CD8-positive, alpha-beta memory T cell (primary cell): ENCODE measurements around the gene DST. TPM values are rescaled to one million over a fixed set of nuclear protein-coding genes. Genes with fewer than 3 reads are reported as not detected.

Experiments used
- CTCF ChIA-PET: fragments of 350-600 bp; sonication (Branson Sonifier 250); formaldehyde crosslinking; loops from one replicate; lab custom pipeline; 2021; ENCODE audit warnings: antibody characterized with exemption; lab: Charles Lee
- POLR2A ChIA-PET: fragments of 350-600 bp; sonication (Branson Sonifier 250); formaldehyde crosslinking; loops from one replicate; lab custom pipeline; 2021; ENCODE audit warnings: antibody characterized with exemption; lab: Charles Lee
- DNase-seq, 5 donors: peaks; one replicate each; pipeline versions ENCODE4 v3.0.0 to v3.0.0-alpha.2; 2020 to 2022; ENCODE audit warnings: mixed read lengths in 1 of 5
- H3K27ac ChIP-seq: one replicate; pipeline ENCODE4 v1.7.0; 2013; ENCODE audit warnings: low read depth, mild to moderate bottlenecking, low read length, moderate library complexity
- H3K27me3 ChIP-seq: 2 replicates; pipeline ENCODE4 v1.7.0; 2013; ENCODE audit warnings: low read length, mild to moderate bottlenecking; ENCODE audit not compliant: insufficient read depth, poor library complexity, severe bottlenecking
- H3K36me3 ChIP-seq: 2 replicates; pipeline ENCODE4 v1.7.0; 2013; ENCODE audit warnings: mild to moderate bottlenecking, low read length, moderate library complexity; ENCODE audit not compliant: insufficient read depth
- H3K4me1 ChIP-seq: 2 replicates; pipeline ENCODE4 v1.7.0; 2013; ENCODE audit warnings: mild to moderate bottlenecking, low read length, moderate library complexity; ENCODE audit not compliant: insufficient read depth
- H3K4me3 ChIP-seq: 2 replicates; pipeline ENCODE4 v1.7.0; 2013; ENCODE audit warnings: mild to moderate bottlenecking, low read length
- H3K9me3 ChIP-seq: 2 replicates; pipeline ENCODE4 v1.7.0; 2013; ENCODE audit warnings: mild to moderate bottlenecking, low read length
- H3K27ac Mint-ChIP-seq, 8 donors: one replicate each; pipeline ENCODE4 v1.8.0; 2020 to 2021; ENCODE audit warnings: mixed read lengths in 8 of 8, mild to moderate bottlenecking in 6 of 8, inconsistent platforms in 3 of 8, moderate library complexity in 3 of 8
- H3K27me3 Mint-ChIP-seq, 2 donors: one replicate each; pipeline ENCODE4 v1.8.0; 2020 to 2021; ENCODE audit warnings: mixed read lengths in 2 of 2, mild to moderate bottlenecking in 1 of 2, moderate library complexity in 1 of 2
- H3K36me3 Mint-ChIP-seq, 3 donors: one replicate each; pipeline ENCODE4 v1.8.0; 2020 to 2021; ENCODE audit warnings: mixed read lengths in 3 of 3, inconsistent platforms in 1 of 3, mild to moderate bottlenecking in 1 of 3
- H3K4me1 Mint-ChIP-seq, 3 donors: one replicate each; pipeline ENCODE4 v1.8.0; 2020 to 2021; ENCODE audit warnings: mixed read lengths in 3 of 3, inconsistent platforms in 1 of 3, mild to moderate bottlenecking in 1 of 3
- H3K4me3 Mint-ChIP-seq, 7 donors: one replicate each; pipeline ENCODE4 v1.8.0; 2020 to 2021; ENCODE audit warnings: mixed read lengths in 7 of 7, mild to moderate bottlenecking in 6 of 7, moderate library complexity in 4 of 7, inconsistent platforms in 2 of 7
- H3K9me3 Mint-ChIP-seq, 5 donors: one replicate each; pipeline ENCODE4 v1.8.0; 2020 to 2022; ENCODE audit warnings: mixed read lengths in 5 of 5, mild to moderate bottlenecking in 3 of 5, moderate library complexity in 2 of 5, inconsistent platforms in 1 of 5
- polyA plus RNA-seq: library from polyadenylated mRNA; unstranded; fragments of 300-500 nt; fragmentation: Illumina TruSeq; gene quantifications from one replicate; pipeline ENCODE4 v1.2.3, GENCODE V29; 2021
- total RNA-seq, 2 experiments: library from RNA; stranded (reverse); gene quantifications; one replicate each; pipeline ENCODE4 v1.2.3, GENCODE V29; 2021

The DST gene
- total RNA-seq (1 to 10 TPM; 1.7 to 1.9 TPM), polyA plus RNA-seq (0.95 TPM)

GRCh38 chr6:56642366-56643261, at the start of gene DST:
Gene DST (minus strand): TSS chr6:56642889.
- no peaks in the 10 kb centered on the region for H3K36me3 ChIP-seq
- DNase-seq = no peak
- Mint-ChIP-seq H3K27me3 (no peaks in the 10 kb centered on the region), H3K4me1 (no peaks in the 10 kb centered on the region), H3K27ac (no peak within 1 kb of the TSS), H3K36me3 (no peaks in the 10 kb centered on the region), H3K9me3 (no peaks in the 10 kb centered on the region), H3K4me3 (no peak within 1 kb of the TSS)
- no peaks in the 10 kb centered on the region for H3K9me3 ChIP-seq
- H3K27ac ChIP-seq = no peak within 1 kb of the TSS
- H3K4me1 ChIP-seq = no peaks in the 10 kb centered on the region
- no peaks in the 10 kb centered on the region for H3K27me3 ChIP-seq
- POLR2A ChIA-PET = no interaction called here
- no peak within 1 kb of the TSS for H3K4me3 ChIP-seq
- CTCF ChIA-PET = no interaction called here

GRCh38 chr6:56691814-56692213, 49.1 kb upstream of the DST start:
- CTCF ChIA-PET = no interaction called here
- Histone ChIP-seq H3K4me3 (no peak overlapping the region), H3K4me1 (no peaks in the 10 kb centered on the region), H3K9me3 (no peaks in the 10 kb centered on the region), H3K27ac (no peak overlapping the region), H3K27me3 (no peaks in the 10 kb centered on the region), H3K36me3 (no peaks in the 10 kb centered on the region)
- H3K27ac Mint-ChIP-seq = no peak overlapping the region
- POLR2A ChIA-PET = no interaction called here
- peaks cover 0 to 2% (median 0%) of the 10 kb centered on the region in 5 donors for H3K9me3 Mint-ChIP-seq
- no peaks in the 10 kb centered on the region for H3K36me3 Mint-ChIP-seq
- no peak for DNase-seq
- no peaks in the 10 kb centered on the region for H3K4me1 Mint-ChIP-seq
- no peaks in the 10 kb centered on the region for H3K27me3 Mint-ChIP-seq
- no peak overlapping the region for H3K4me3 Mint-ChIP-seq

DNA sequence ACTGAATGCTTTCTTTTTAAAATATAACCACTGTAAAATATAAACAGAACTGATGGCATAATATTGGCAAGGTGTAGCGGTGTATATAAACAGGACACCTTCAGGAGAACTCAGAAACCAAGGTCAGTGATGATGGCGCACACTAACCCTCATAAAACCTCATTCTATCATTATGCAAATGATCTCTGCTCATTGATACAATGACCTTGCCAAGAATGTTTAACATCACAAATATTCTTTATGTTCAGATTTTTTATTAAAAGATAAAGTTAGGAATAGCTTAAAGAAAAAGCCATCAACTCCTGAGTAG, 48.6 kb upstream of the DST start:
- no peaks in the 10 kb centered on the region for H3K9me3 Mint-ChIP-seq
- no peak overlapping the region for H3K27ac Mint-ChIP-seq
- H3K4me1 Mint-ChIP-seq = no peaks in the 10 kb centered on the region
- CTCF ChIA-PET = interaction anchor here (1.5 kb wide), 1 partner anchor 14 kb away, joined by 3 read pairs; no protein-coding TSS in a partner anchor
- POLR2A ChIA-PET = no interaction called here
- H3K27ac ChIP-seq = no peak overlapping the region
- no peak overlapping the region for H3K4me3 ChIP-seq
- H3K27me3 Mint-ChIP-seq = no peaks in the 10 kb centered on the region
- H3K4me1 ChIP-seq = no peaks in the 10 kb centered on the region
- no peak overlapping the region for H3K4me3 Mint-ChIP-seq
- H3K36me3 Mint-ChIP-seq = no peaks in the 10 kb centered on the region
- DNase-seq = no peak
- H3K27me3 ChIP-seq = no peaks in the 10 kb centered on the region
- no peaks in the 10 kb centered on the region for H3K9me3 ChIP-seq
- H3K36me3 ChIP-seq = no peaks in the 10 kb centered on the region

DNA sequence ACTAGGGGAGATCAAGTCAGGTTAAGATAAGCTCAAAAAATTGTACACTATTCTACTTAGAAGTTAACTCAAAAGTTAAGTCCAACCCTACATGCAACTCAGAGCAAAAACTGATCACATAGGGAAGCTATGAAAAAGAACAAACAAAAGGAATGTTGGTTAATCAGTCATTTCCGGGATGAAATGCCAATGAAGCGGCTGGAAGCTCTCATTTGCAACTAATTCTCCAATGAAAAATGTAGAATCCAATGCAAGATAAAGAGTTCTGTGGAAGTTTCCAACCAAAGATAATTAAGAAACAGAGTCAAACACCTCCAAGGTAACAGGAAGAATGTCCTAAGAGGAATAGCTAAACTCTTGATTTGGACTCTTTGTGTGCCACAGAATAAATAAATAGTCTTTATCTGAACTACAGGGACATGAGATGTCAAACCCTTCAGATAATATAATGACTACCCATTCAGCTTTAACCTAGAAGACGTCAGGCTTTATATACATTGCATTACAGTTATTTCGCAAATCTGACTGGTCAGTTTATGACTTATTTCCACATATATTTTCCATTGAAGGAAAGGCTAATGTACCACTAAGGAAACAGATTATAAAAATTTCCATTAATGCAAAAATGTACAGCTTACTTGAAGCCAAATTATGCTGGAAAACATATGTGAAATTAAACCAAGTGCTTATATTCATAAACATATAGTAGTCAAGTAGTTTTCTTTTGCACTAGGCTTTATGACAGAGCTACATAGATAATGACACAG, 48.0 kb upstream of the DST start:
- H3K36me3 Mint-ChIP-seq = no peaks in the 10 kb centered on the region
- no peaks in the 10 kb centered on the region for H3K27me3 Mint-ChIP-seq
- peaks cover 0 to 3% (median 0%) of the 10 kb centered on the region in 5 donors for H3K9me3 Mint-ChIP-seq
- H3K9me3 ChIP-seq = no peaks in the 10 kb centered on the region
- no peak overlapping the region for H3K4me3 Mint-ChIP-seq
- ChIA-PET POLR2A (no interaction called here), CTCF (interaction anchor here (1.5 kb wide), 1 partner anchor 14 kb away, joined by 3 read pairs; no protein-coding TSS in a partner anchor)
- H3K4me1 Mint-ChIP-seq = no peaks in the 10 kb centered on the region
- no peak overlapping the region for H3K4me3 ChIP-seq
- H3K27ac Mint-ChIP-seq = no peak overlapping the region
- H3K4me1 ChIP-seq = no peaks in the 10 kb centered on the region
- H3K36me3 ChIP-seq = no peaks in the 10 kb centered on the region
- DNase-seq = no peak
- H3K27ac ChIP-seq = no peak overlapping the region
- no peaks in the 10 kb centered on the region for H3K27me3 ChIP-seq

DNA sequence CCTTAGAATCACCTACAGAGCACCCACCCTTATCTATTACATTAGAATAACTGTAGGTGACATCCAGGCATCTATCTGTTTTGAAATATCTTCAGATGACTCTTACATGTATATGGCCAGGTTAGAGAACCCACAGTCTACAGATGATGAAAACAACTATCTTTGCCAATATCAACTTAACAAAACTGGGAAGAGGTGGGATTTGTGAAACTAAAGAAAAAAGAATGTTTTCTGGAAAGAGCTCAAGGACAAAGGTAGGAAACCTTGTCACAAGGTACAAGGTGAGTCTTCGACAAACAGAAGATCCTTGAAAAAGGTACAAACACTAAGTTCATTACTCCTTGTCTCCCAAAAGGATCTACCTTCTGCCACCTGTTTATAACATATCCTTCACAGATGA, 47.0 kb upstream of the DST start:
- H3K27me3 Mint-ChIP-seq = no peaks in the 10 kb centered on the region
- Histone ChIP-seq H3K9me3 (no peaks in the 10 kb centered on the region), H3K27ac (no peak overlapping the region), H3K27me3 (no peaks in the 10 kb centered on the region), H3K4me1 (no peaks in the 10 kb centered on the region), H3K36me3 (no peaks in the 10 kb centered on the region), H3K4me3 (no peak overlapping the region)
- H3K9me3 Mint-ChIP-seq = peaks cover 0 to 3% (median 0%) of the 10 kb centered on the region in 5 donors
- DNase-seq = no peak
- no peak overlapping the region for H3K4me3 Mint-ChIP-seq
- H3K4me1 Mint-ChIP-seq = no peaks in the 10 kb centered on the region
- H3K36me3 Mint-ChIP-seq = no peaks in the 10 kb centered on the region
- POLR2A ChIA-PET = interaction anchor here (0.6 kb wide), 1 partner anchor 98 kb away, joined by 6 read pairs; no protein-coding TSS in a partner anchor
- CTCF ChIA-PET = no interaction called here
- no peak overlapping the region for H3K27ac Mint-ChIP-seq

GRCh38 chr6:56689114-56689513, 46.4 kb upstream of the DST start:
- CTCF ChIA-PET = no interaction called here
- Mint-ChIP-seq H3K4me3 (no peak overlapping the region), H3K4me1 (no peaks in the 10 kb centered on the region), H3K27me3 (no peaks in the 10 kb centered on the region), H3K27ac (no peak overlapping the region), H3K36me3 (no peaks in the 10 kb centered on the region), H3K9me3 (peaks cover 0 to 3% (median 0%) of the 10 kb centered on the region in 5 donors)
- H3K27me3 ChIP-seq = no peaks in the 10 kb centered on the region
- no peaks in the 10 kb centered on the region for H3K36me3 ChIP-seq
- POLR2A ChIA-PET = no interaction called here
- DNase-seq = no peak
- H3K4me3 ChIP-seq = no peak overlapping the region
- no peaks in the 10 kb centered on the region for H3K9me3 ChIP-seq
- no peak overlapping the region for H3K27ac ChIP-seq
- H3K4me1 ChIP-seq = no peaks in the 10 kb centered on the region

- peaks cover 0 to 3% (median 0%) of the 10 kb centered on the region in 5 donors for H3K9me3 Mint-ChIP-seq
- Histone ChIP-seq H3K4me1 (no peaks in the 10 kb centered on the region), H3K4me3 (no peak overlapping the region), H3K27me3 (no peaks in the 10 kb centered on the region), H3K36me3 (no peaks in the 10 kb centered on the region), H3K9me3 (no peaks in the 10 kb centered on the region), H3K27ac (no peak overlapping the region)
- H3K27me3 Mint-ChIP-seq = no peaks in the 10 kb centered on the region
- no peak overlapping the region for H3K4me3 Mint-ChIP-seq
- H3K36me3 Mint-ChIP-seq = no peaks in the 10 kb centered on the region
- no peaks in the 10 kb centered on the region for H3K4me1 Mint-ChIP-seq
- CTCF ChIA-PET = no interaction called here
- no peak for DNase-seq
- no peak overlapping the region for H3K27ac Mint-ChIP-seq
- POLR2A ChIA-PET = no interaction called here
Measured at GRCh38 chr6:56688521-56688920, 45.8 kb upstream of the DST start.

DNA sequence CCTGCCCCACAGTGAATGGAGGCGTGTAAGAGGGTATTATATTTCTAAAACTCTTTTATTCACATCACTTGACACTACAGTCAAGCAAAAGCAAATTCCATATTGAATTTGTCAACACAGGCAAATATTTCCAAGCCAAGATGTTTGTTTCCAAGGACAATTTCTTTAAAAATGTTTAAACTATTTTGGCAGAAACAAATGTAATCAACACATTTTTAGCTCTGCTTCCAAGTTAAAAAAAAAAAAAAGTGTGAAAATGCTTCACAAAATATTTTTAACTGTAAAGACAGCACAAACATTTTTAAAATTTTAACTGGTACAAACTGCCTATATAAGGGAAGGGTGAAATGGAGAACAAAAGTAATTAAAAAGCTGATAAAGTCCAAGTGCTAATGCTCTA, 44.9 kb upstream of the DST start:
- CTCF ChIA-PET = no interaction called here
- no peaks in the 10 kb centered on the region for H3K27me3 ChIP-seq
- H3K4me1 ChIP-seq = no peaks in the 10 kb centered on the region
- no peak for DNase-seq
- H3K4me3 Mint-ChIP-seq = no peak overlapping the region
- peaks cover 0 to 6% (median 0%) of the 10 kb centered on the region in 5 donors for H3K9me3 Mint-ChIP-seq
- H3K4me1 Mint-ChIP-seq = no peaks in the 10 kb centered on the region
- H3K27me3 Mint-ChIP-seq = no peaks in the 10 kb centered on the region
- no peaks in the 10 kb centered on the region for H3K36me3 ChIP-seq
- no peaks in the 10 kb centered on the region for H3K9me3 ChIP-seq
- no peak overlapping the region for H3K27ac ChIP-seq
- POLR2A ChIA-PET = no interaction called here
- peak overlapping the region in 1 of 8 donors; percentile 54 for H3K27ac Mint-ChIP-seq
- no peaks in the 10 kb centered on the region for H3K36me3 Mint-ChIP-seq
- no peak overlapping the region for H3K4me3 ChIP-seq
